NCI-H82 treated with DMSO at 0.1 percent for 48 hours (cell line): ENCODE measurements around the gene CD244.
"Not testable (repeated sequence)": the region's sequence is repeated elsewhere in the genome, so short reads cannot be mapped to it uniquely, and the experiment has no call there.

Experiments
- DNase-seq: peaks from one replicate; lab custom pipeline; 2025; ENCODE audit not compliant: unreplicated experiment; lab: John Stamatoyannopoulos, UW

Gene CD244

DNA sequence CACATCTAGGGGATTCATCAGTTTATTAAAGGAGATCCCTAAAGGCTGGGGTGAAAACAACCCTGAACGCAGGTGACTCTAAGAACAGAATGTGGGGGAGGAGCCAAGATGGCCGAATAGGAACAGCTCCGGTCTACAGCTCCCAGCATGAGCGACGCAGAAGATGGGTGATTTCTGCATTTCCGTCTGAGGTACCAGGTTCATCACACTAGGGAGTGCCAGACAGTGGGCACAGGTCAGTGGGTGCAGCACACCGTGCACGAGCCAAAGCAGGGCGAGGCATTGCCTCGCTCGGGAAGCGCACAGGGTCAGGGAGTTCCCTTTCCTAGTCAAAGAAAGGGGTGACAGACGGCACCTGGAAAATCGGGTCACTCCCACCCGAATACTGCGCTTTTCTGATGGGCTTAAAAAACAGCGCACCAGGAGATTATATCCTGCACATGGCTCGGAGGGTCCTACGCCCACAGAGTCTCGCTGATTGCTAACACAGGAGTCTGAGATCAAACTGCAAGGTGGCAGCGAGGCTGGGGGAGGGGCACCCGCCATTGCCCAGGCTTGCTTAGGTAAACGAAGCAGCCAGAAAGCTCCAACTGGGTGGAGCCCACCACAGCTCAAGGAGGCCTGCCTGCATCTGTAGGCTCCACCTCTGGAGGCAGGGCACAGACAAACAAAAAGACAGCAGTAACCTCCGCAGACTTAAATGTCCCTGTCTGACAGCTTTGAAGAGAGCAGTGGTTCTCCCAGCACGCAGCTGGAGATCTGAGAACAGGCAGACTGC, 79.5 kb downstream of the CD244 start:
- DNase-seq, result not testable (repeated sequence)

DNA sequence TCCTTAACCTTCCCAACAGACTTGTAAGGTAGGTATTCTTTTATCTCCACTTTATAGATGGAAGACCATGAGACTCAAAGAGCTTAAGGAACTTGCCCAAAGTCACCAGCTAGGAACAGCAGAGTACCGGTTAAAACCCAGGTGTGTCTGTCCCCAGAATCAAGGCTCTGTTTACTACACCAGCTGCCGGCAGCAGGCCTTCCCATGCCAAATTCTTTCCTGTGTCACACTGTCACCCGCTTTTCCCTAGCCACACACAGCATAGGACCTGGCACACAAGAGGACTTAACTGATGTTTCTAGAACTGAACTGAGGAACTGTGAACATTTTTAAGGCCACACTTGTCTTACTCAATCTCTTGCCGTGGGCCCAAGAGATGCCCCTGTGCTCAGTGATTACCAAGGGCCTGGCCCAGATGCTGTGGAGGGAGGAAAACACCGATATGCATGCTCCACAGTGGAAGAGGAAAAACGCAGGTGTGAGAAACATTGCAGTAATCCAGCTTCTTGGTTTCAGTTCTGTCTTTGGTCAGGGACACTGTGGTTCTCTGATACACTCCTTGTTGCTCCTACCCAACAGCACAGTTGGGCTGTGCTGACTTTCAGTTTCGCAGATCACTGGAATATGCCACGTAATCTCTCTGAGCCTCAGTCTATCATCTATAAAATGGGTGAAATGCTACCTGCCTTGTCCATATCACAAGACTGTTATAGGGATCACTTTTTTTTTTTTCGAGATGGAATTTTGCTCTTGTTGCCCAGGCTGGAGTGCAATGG, 80.6 kb downstream of the CD244 start:
- no peak for DNase-seq

DNA sequence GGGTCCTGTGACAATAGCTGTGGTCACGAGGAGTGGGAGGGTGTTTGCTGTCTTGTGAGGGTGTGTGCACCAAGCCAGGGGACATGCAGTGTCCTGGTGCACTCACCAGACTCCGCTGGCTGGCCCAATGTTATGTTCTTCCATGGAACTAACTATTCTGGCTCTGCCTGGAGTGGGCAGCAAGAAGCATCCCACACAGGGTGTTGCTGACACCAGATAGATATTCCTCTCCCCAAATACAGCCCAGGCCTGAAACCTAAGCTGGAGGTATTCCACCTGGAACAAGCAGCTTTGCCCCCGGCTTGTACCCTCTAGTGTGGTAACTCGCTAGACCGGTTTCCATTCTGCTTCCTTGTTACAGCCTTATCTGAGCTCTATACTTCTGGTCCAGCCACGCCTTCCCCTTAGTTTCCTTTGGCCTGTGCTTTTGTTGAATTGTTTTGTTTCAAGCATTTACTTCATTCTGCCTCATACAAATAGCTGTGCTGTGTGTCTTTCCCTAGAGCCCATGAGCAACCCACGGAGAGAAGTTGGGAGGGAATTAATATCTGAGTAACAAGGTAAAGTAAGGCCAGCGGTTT, 81.4 kb downstream of the CD244 start:
- DNase-seq, result no peak

DNA sequence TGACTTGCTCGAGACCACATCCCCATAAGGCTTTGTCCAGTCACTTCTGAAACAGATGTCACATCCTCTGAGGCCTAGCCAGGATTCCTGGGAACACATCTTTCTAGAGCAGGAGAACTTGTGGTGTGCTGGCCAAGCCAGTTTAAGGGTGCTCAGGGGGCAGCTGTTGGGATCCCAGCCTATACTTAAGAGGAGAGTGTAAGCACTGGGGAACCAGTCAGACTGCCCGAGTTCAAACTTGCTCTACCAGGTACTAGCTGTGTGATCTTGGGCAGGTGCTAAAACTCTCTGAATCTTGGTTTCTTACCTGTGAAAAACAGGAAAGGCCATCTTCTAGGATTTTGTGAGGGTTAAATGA, 82.3 kb downstream of the CD244 start:
- DNase-seq, result no peak
